GM19452 (cell line): ENCODE results near the gene VMO1.

Experiments used
- ATAC-seq: cut with Tn5 transposase; IDR thresholded peaks from one replicate; pipeline ENCODE4 v1.9.1; 2021; ENCODE audit not compliant: unreplicated experiment

VMO1 gene

DNA sequence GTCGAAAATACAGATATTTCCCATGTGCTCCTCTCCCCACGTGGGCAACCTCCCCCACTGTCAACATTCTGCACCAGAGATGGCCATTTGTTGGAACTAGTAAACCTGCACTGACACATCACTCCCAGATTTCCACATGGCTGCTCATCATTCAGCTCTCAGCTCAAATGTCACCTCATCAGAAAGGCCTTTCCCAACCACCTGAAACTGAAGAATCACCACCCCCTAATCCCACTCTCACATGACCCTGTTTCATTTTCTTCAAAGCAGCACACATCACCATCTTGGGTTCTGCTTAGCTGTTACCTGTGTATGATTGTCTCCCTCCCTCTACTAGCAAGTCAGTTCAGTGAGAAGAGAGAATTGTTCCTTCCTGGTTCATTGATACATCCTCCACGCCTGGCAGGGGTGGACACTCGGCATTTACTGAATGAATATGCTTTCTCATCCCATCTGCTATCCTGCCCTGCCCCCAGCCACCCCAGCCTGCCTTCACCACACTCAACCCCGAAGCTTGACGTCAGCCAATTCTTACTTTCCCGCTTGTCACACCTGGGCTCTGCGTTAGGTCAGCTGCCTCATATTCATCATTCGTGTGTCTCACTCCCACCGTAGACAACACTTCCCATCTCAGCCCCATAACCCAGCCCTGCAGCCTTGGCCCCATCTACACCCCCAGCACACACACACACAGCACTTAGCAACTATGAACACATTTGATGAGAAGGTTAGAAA is 14.5 kb upstream of the VMO1 start:
- no peak for ATAC-seq

DNA sequence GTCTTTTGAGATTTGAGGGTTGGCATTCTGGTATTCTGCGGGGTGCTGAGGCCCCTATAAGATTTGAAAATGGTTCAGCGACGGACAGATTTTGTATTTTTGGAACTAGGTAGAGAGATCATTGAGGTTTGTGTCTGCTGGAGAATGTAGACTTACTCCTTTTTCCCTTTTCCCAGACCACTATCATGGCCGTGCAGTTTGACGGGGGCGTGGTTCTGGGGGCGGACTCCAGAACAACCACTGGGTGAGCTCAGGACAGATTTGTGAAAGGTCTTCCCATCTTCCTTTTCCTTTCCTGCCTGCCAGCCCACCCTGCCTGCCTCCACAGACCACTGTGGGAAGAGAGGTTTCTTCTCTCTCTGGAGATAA is 10.4 kb upstream of the VMO1 start:
- ATAC-seq: no peak

DNA sequence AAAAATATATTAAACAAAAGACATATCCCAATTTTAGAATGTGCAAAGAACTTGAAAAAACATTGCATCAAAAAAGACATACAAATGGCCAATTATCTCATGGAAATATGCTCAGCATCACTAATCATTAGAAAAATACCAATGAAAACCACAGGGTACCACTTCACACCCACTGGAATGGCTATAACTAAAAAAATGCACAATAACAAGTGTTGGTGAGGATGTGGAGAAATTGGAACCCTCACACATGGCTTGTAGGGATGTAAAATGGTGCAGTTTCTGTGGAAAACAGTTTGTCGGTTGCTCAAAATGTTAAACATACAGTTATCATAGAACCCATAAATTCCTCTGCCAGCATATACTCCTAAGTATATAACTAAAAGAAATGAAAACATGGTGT is 9.0 kb upstream of the VMO1 start:
- no peak for ATAC-seq

DNA sequence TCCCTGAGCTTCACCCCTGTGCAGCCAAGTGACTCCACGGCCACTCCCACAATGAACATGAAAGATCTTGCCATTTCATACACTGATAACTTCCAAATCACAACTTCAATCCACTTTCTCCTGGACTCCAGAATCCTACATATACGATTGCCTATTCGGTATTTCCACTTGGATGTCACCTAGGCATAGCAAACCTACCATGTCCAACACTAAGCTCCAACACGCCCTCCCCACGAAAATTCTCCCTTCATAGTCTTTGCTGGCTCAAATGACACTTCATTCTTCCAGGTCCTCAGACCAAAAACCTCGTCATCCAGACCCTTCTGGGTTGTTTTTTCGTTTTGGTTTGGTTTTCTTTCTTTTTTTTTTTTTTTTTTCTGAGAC is 4.5 kb upstream of the VMO1 start:
- no peak for ATAC-seq

DNA sequence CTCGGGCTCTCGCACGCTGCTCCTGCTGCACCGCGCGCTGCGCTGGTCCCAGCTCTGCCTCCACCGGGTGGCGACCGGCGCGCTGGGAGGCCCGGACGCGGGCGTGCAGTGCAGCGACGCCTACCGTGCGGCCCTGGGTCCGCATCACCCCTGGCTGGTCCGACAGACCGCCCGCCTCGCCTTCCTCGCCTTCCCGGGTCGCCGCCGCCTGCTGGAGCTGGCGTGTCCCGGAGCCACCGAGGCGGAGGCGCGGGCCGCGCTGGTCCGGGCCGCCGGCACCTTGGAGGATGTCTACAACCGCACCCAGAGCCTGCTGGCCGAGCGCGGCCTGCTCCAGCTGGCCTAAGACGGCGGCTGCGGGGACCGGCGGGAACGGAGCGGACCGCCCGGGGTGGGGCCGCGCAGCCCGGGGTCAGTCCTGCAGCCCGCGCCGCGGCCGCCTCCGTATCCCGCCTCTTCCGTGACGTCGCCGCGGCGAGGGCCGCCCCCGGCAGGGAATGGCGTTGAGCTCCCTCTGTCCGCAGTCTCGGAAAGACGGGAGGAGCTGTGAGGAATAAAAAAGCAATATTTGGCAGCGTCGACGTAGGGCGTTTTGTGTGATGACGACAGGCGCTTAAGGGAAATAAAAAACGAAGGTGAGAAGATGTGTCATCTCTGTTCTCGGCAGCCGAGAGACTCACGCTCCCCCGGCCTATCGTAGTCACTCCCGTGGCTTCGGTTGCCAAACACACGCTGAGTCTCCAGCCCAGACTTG is 4.0 kb upstream of the VMO1 start:
- ATAC-seq: peak; percentile 86

DNA sequence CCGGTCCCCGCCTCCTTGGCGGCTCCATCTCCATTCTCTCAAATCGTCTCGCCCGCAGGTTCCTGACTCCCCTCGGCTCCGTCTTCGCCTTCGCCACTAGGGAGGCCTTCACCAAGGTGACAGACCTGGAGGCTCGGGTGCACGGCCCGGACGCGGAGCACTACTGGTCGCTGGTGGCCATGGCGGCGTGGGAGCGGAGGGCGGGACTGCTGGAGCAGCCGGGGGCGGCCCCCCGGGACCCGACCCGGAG is 3.5 kb upstream of the VMO1 start:
- no peak for ATAC-seq

DNA sequence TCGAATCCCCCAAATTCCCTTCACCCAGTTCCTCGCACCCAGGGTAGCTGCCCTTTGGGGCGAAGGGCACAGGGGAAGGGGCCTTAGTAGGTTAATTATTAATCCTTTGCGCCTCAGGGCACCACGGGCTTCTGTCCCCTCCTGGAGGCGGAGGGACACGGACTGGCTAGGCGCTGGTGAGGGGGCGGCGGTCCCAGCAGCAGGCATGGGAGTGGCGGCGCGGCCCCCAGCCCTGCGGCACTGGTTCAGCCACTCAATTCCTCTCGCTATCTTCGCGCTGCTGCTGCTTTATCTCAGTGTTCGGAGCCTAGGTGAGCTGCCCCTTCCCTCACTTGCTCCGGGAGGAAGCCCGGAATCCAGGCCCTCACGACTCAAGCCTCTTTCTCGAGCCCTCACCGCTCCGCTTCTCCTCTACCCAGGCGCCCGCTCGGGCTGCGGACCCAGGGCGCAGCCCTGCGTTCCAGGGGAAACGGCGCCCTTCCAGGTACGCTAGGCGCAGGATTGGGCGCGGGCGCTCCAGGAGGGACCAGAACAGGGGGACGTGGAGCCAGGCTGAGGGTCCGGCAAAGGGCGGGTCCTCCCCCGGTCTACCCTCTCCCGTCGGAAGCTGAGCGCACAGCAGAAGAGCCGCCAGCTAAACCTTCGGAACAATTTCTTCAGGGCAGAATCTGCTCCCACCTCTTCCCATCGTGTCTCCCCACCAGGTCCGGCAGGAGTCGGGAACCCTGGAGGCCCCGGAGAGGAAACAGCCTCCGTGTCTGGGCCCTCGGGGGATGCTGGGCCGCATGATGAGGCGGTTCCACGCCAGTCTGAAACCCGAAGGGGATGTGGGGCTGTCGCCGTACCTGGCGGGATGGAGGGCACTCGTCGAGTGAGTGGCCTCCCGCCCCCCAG is 2.9 kb upstream of the VMO1 start, which contains the start of gene GLTPD2:
TSS of gene GLTPD2 (plus strand) at position 158 of the 894 bp plus-strand sequence. CDS start at position 206, 48 bp downstream.
- no peak for ATAC-seq

DNA sequence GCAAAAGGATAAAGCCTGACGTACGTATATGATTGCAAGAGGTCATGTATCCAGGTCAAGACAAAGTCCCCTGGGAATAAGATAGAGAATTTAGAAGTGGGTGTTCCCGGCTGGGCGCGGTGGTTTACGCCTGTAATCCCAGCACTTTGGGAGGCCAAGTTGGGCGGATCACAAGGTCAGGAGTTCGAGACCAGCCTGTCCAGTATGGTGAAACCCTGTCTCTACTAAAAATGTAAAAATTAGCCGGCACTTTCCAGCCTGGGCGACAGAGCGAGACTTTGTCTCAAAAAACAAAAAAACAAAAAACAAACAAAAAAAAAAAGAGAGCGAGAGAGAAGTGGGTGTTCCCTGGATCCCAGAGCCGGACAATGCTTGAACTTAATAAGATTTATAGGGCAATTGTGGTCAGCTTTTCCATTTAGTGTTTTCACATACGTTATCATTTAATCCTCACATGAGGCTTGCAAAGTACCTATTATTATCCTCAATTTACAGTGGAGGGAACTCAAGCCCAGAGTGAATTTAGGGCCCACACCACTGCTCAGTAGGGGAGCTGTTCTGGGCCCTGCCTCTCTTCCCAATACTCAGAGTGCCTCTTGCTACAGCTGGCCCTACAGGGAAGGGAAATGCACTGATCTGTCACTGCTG is 2.1 kb upstream of the VMO1 start:
- no peak for ATAC-seq

DNA sequence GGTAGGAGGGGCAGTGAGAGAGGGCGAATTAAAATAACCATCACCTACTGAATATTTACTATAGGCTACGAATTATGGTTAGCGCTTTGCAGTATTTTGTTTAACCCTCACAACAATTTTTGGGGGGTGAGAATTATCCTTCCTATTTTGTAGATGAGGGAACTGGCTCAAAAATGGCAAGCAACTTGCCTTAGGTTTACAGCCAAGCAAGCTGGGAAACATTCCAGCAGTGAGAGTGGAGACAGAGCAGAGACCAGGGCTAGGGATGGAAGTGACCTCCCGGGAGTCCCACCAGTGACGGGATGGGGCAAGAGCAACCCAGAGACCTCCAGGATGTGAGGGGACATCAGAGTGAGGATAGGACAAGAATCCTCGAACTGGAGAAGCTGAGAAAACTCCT is 352 bp upstream of the VMO1 start:
- ATAC-seq: no peak

DNA sequence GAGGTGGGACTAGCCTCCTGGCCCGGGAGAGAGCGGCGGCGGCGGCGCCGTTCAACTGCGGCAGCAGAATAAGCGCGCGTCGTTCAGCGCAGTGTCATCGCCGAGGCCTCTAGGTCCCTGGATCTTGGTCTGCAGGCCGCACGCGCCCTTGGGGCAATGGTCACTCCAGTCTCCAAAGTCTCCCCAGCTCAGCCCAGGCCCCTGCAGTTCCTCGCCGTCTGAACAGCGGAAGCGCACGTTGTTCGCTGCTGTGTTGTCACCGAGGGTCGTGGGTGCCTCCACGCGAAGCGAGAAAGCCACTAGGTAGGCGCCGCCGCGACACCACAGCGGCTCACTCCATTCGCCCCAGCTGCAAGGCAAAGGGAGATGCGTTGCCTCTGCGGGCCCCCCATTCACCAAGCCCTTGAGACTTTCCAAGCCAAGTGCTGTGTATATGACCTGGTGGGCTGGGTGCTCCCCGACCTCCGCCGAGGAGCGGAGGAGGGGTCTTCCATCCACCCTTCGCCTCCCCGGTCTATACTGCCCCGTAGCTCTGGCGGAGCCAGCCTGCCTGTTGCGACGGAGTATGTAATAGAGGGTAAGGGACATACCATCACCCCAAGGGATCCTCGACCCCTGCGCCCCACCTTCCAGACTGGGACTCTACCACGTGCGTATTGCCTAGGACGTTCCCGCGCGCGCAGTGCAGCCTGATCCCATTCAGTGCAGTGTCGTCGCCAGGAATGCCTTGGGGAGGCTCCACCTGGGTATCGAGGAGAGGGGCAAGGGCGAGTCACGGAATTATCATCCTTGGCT is 656 bp downstream of the VMO1 start:
- no peak for ATAC-seq

DNA sequence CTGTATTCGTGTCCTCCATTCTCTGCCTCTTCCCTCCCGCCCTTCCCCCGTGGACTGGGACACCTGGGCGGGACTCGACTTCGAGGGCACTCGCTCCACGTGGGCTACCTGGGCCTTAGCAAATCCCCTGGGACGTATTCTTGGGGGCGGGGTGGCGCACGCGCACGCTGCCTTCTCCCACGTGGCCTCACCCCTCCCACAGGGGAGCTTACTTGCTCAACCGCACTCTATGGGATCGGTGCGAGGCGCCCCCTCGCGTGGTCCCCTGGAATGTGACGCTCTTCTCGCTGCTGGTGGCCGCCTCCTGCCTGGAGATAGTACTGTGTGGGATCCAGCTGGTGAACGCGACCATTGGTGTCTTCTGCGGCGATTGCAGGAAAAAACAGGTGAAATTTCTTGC is 3.5 kb downstream of the VMO1 start:
- no peak for ATAC-seq

DNA sequence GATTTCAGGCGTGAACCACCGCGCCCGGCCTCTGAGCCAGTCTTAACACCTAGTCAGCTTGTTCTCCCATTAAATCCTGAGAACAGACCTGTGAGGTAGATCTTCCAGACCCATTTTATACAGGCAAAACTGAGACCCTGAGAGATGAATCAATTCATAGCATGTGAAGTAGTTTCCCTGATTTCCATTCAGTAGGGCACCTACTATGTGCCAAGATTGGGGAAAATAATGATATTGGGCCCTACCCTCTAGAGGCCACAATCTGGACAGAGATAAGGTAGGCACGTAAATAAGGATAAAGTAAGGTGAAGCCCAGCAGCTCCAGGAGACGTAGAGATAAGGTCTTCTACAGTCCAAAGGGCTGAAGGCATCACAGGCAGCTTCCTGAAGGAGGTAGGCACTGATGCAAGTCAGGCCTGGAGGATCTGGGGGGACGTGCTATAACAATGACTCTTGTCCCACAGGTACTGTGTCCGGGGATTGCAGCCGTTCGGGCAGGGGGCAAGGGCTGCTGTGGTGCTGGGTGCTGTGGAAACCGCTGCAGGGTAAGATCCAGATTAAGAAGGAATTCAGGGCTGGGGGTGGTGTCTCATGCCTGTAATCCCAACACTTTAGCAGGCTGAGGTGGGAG is 5.7 kb downstream of the VMO1 start:
- ATAC-seq: no peak

DNA sequence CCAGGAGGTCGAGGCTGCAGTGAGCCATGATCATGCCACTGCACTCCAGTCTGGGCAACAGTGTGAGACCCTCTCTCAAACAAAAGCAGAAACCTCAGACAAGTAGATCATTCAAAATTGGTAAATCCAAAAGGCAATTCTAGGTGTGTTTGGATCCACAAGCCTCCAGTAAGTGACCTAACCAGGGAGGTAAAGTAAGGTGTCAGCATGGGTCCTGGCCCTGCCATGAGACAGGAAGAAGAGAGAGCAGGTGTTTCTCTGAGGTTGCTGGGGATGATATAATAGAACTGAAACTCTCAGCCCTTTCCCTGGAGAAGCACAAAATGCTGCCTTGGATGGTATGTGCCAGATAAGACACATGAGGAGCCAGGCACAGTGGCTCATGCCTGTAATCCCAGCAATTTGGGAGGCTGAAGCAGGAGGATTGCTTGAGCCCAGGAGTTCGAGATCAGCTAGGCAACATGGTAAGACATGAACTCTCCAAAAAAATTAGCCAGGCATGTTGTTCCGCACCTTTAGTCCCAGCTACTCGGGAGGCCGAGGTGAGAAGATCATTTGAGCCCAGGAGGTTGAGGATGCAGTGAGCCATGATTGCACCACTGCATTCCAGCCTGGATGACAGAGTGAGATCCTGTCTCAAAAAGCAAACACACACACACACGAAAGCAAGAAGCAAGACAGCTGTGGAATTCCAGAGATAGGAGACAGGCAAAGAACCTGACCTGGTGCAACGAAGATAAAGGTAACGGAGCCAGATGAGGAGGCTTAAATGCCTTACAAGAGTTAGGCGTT is 8.0 kb downstream of the VMO1 start:
- ATAC-seq: no peak

DNA sequence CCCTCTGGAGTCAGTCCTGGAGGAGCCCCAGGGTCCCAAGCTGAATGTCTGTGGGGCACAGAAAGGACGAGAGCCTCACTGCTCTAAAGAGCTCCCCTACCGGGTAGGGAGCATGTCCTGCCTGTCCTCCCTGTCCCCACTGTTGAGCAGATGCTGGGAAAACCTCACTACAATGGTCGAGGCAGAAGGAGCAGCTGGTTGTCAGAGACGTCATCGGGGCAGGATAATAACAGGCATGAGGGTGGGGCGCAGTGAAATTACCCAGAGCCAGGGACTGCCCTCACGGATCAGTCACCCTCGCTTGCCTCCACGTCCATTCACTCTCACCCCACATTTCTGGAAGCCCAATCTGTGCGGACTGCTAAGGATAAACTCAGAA is 13.9 kb downstream of the VMO1 start:
- ATAC-seq: no peak

DNA sequence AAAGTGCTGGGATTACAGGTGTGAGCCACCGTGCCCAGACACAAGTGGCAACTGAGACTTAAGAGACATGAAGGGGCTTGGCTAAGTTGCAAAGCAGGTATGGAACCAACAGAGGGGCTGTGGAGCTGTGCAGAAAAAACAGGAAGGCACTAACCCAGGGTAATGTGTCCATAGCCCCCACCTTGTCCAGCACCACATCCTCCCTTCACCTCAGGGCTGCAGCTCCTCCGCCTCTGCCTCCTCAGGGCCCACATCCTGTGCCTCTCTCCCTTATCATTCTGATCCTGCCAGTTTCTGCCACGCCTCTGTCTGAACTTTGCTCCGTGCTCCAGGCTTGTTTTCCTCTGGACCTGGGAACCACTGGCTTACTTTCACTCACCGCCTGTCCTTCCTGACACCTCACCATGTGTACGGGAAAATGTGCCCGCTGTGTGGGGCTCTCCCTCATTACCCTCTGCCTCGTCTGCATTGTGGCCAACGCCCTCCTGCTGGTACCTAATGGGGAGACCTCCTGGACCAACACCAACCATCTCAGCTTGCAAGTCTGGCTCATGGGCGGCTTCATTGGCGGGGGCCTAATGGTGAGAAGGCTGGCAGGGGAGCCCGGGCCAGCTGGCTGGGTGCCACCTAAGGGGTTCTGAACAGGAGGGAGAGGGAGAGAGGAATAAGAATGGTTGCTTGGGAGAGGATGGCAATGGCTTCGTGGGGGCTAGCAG is 14.5 kb downstream of the VMO1 start, which contains the start of gene TM4SF5:
TSS of gene TM4SF5 (plus strand) at position 368 of the 716 bp plus-strand sequence. CDS start at position 405, 37 bp downstream.
- no peak for ATAC-seq

DNA sequence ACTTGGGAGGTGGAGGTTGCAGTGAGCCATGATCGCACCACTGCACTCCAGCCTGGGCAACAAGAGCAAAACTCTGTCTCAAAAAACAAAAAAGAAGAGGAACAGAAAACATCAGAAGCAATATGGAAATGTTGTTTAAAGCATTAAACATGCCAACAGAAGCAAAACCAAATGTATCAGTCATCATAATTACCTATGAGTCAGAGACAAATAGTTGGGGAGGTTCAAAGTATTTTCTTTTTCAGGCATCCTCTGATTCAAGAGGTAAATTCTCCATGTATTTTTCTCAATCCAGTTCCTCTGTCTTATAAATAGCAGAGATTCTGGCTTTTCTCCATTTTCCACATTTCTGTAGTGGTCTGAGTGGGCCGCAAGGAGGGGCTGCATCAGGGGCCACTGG is 16.5 kb downstream of the VMO1 start:
- ATAC-seq: no peak

DNA sequence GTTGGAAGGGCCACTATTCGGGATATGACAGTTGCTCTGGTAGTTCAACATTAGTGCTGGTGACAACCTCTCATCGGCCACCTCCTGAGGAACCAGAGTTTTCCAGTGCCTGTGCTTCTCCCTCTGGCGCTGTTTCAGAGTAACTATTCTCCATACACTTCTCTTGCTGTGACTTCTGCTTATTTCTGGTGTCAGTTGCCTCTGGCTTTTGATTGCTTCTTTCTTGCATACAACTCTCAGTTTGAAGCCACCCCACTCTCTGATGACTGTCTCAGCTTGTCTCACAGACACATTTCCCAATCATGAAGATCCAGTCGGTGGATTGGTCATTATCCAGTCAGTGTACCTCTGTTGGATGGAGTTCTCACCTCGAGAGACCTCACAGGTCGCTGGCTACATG is 17.9 kb downstream of the VMO1 start:
- no peak for ATAC-seq

DNA sequence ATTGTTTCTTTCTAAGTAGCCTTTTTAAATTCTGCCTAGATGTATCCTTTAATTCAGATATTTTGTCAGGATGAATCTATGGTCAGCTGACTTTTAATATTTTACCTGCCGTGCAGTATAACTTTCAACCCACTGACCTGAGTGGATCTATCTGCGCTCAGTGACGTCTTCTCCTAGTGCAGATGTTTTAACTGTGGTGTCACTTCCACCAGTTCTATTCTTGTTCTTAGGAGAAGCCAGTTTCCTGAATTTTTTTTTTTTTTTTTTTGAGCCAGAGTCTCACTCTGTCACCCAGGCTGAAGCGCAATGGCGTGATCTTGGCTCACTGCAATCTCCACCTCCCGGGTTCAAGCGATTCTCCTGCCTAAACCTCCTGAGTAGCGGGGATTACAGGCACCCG is 19.4 kb downstream of the VMO1 start:
- ATAC-seq: no peak

DNA sequence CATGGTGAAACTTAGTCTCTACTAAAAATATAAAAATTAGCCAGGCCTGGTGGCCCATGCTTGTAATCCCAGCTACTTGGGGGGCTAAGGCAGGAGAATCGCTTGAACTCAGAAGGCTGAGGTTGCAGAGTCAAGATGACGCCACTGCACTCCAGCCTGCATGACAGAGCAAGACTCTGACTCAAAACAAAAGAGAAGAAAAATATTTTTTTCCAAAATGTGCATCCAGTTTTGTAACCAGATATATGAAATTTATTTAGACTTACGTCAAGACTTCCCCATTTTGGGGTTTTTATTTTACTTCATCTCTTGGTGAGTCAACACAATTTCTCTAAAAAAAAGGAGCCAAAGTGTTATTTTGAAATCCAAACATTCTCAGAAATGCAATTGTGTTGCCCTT is 20.0 kb downstream of the VMO1 start:
- ATAC-seq: no peak
